Fibroblast of mammary gland (primary cell): Measurements from ENCODE around the gene OBP2A.
"Not testable (repeated sequence)": the region's sequence is repeated elsewhere in the genome, so short reads cannot be mapped to it uniquely, and the experiment has no call there.

Experiments used
- DNase-seq: peaks from one replicate; pipeline ENCODE4 v3.0.0-alpha.2; 2010; ENCODE audit warnings: low read depth
- H3K4me3 ChIP-seq: 2 replicates; pipeline ENCODE4 v1.5.1; 2011; ENCODE audit warnings: low read depth, mild to moderate bottlenecking, low read length, moderate library complexity; ENCODE audit not compliant: control insufficient read depth
- TF ChIP-seq, protein P1 (sequence below): conservative IDR thresholded peaks from 2 replicates; pipeline ENCODE4 v1.5.1; 2011; ENCODE audit warnings: low read depth, low read length, inconsistent platforms; ENCODE audit not compliant: control insufficient read depth, insufficient read depth

The OBP2A gene

DNA sequence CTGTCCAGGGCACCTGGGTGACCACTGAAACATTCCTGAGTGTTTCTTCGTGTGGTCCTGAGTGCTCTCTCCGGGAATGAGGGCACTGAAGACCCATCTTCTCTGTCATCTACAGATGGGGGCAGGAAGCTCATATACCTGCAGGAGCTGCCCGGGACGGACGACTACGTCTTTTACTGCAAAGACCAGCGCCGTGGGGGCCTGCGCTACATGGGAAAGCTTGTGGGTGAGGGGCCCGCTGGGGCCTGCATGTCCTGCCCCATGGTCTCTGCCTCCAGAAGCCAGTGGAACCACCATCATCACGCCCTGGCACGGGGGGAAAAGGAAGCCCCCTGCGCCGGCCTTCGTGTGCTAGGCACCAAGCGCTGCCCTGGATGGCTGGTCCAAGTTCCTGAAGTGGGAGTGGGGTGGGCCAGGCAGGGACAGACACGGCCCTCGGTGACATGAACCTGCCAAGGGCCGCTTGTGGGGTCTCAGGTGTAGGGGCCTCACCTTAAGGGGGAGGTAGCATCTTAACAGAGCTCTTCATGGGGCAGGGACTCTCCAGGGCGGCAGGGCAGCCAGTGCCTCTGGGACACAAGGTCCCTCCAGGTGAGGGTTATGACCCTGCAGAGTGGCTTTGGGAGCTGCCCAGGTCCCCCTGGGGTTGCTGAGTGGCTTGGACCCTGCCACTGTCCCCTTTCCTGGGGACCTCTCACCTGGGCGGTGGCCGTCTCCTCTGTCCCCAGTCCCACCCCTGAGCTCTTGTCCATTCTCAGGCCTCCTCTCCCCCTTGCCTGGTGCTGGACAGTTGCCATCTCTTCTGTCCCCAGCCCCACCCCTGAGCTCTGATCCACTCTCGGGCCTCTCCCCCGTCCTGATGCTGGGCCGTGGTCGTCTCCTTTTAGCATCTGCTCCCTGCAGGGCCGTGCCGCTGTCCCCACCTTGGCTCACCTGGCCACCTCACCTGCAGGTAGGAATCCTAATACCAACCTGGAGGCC is 2.1 kb downstream of the OBP2A start:
- H3K4me3 ChIP-seq, result no peak overlapping the region
- TF ChIP-seq, protein P1, sequence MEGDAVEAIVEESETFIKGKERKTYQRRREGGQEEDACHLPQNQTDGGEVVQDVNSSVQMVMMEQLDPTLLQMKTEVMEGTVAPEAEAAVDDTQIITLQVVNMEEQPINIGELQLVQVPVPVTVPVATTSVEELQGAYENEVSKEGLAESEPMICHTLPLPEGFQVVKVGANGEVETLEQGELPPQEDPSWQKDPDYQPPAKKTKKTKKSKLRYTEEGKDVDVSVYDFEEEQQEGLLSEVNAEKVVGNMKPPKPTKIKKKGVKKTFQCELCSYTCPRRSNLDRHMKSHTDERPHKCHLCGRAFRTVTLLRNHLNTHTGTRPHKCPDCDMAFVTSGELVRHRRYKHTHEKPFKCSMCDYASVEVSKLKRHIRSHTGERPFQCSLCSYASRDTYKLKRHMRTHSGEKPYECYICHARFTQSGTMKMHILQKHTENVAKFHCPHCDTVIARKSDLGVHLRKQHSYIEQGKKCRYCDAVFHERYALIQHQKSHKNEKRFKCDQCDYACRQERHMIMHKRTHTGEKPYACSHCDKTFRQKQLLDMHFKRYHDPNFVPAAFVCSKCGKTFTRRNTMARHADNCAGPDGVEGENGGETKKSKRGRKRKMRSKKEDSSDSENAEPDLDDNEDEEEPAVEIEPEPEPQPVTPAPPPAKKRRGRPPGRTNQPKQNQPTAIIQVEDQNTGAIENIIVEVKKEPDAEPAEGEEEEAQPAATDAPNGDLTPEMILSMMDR, result no peak
- no peak for DNase-seq

- DNase-seq, H3K4me3 ChIP-seq: not testable (repeated sequence)
These were observed 3.8 kb downstream of the OBP2A start for GRCh38 chr9:135549478-135550343.

- DNase-seq, result no peak
- TF ChIP-seq, protein P1, result no peak
- H3K4me3 ChIP-seq, result no peak overlapping the region
These were observed 4.5 kb downstream of the OBP2A start for GRCh38 chr9:135550344-135550918.

DNA sequence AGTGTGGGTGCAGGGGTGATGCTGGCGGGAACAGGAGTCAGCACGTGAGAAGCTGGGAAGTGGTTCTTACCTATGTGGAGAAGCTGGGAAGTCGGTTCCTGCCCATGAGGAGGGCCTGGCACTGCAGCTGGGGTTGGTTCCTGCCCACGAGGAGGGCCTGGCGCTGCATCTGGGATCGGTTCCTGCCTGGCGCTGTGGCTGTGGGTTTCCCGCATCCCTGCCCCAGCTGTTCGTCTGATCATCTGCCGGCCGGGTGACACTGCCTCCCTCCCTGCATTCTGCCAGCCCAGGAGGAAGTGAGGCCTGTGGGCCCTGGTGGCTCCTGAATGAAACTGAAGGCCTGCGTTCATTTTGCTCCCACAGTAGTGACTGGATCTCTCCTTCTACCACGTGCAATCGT is 5.1 kb downstream of the OBP2A start:
- TF ChIP-seq, protein P1, result no peak
- DNase-seq, result no peak
- no peak overlapping the region for H3K4me3 ChIP-seq

GRCh38 chr9:135551456-135551855 is 5.5 kb downstream of the OBP2A start:
- H3K4me3 ChIP-seq, result no peak overlapping the region
- TF ChIP-seq, protein P1, result no peak
- no peak for DNase-seq

DNA sequence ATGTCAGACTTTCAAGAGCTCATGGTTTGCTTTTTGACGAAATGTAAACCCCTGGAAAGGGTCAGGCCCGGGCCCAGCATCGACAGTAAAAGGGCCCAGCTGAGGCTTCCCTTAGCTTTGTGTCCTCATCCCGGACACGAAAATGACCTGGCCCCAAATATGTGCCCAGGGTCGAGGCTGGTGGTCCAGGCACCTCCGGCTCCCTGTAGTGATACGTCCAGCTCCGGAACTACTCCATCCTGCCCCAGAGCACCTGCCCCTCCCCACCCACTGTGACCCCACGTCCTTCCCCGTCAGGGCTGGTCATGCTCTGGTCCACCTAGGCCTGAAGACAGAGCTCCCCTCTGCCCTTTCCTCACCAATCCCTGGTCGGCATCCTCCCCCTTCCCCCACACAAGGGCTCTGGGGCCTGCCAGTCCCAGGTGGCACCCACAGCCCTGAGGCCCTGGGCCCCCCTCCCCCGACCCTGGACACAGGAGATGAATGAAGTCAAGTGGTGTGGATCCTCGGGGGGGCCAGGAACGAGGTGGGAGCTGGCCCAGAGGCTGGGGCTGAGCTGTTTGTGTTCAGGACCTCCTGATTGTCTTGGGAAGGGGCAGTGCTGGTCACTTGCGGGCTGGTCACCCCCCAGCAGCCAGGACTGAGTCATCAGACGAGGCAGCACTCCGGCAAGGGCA is 6.2 kb downstream of the OBP2A start:
- no peak for DNase-seq
- TF ChIP-seq, protein P1, result no peak
- H3K4me3 ChIP-seq, result no peak overlapping the region
